C4-2B (cell line): ENCODE results near the gene TNFAIP8.

ENCODE experiments used
- ZFX ChIP-seq: fragments of 450-650 bp; IDR thresholded peaks from 2 replicates; pipeline ENCODE4 v1.6.1; 2017
- TF ChIP-seq, protein P1 (sequence below): fragments of 450-650 bp; conservative IDR thresholded peaks from 2 replicates; pipeline ENCODE4 v1.5.1; 2017; ENCODE audit warnings: mild to moderate bottlenecking

DNA sequence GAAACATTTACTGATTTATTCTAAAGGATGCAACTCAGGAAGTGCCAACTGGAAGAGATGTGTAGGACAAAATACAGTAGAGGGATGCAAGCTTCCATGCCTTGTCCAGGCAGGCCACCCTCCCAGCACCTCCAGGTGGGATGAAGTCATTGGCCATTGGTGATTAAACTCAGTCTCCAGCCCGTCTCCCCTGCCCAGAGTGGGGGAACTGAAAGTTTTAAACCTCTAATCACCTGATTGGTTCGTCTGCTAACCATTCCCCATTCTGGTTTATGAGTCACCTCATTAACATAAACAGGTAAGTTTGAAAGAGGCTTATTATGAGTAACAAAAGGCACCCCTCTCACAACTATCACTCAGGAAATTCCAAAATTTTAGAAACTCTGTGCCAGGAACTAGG lies 8.1 kb downstream of the TNFAIP8 start:
- TF ChIP-seq, protein P1, sequence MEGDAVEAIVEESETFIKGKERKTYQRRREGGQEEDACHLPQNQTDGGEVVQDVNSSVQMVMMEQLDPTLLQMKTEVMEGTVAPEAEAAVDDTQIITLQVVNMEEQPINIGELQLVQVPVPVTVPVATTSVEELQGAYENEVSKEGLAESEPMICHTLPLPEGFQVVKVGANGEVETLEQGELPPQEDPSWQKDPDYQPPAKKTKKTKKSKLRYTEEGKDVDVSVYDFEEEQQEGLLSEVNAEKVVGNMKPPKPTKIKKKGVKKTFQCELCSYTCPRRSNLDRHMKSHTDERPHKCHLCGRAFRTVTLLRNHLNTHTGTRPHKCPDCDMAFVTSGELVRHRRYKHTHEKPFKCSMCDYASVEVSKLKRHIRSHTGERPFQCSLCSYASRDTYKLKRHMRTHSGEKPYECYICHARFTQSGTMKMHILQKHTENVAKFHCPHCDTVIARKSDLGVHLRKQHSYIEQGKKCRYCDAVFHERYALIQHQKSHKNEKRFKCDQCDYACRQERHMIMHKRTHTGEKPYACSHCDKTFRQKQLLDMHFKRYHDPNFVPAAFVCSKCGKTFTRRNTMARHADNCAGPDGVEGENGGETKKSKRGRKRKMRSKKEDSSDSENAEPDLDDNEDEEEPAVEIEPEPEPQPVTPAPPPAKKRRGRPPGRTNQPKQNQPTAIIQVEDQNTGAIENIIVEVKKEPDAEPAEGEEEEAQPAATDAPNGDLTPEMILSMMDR = no peak
- TF ChIP-seq ZFX = no peak
